Retinal pigment epithelial cell (primary cell): ENCODE results near the gene TCF19.

Experiments
- DNase-seq: peaks from one replicate; pipeline ENCODE4 v3.0.0-alpha.2; 2010; ENCODE audit warnings: low read depth
- H3K4me3 ChIP-seq: 2 replicates; pipeline ENCODE4 v1.5.1; 2011; ENCODE audit warnings: mild to moderate bottlenecking, low read length, control low read depth, moderate library complexity
- TF ChIP-seq, protein P1 (sequence below): conservative IDR thresholded peaks from 2 replicates; pipeline ENCODE4 v1.5.1; 2011; ENCODE audit warnings: low read depth, low read length, control low read depth, inconsistent platforms

TCF19 gene

DNA sequence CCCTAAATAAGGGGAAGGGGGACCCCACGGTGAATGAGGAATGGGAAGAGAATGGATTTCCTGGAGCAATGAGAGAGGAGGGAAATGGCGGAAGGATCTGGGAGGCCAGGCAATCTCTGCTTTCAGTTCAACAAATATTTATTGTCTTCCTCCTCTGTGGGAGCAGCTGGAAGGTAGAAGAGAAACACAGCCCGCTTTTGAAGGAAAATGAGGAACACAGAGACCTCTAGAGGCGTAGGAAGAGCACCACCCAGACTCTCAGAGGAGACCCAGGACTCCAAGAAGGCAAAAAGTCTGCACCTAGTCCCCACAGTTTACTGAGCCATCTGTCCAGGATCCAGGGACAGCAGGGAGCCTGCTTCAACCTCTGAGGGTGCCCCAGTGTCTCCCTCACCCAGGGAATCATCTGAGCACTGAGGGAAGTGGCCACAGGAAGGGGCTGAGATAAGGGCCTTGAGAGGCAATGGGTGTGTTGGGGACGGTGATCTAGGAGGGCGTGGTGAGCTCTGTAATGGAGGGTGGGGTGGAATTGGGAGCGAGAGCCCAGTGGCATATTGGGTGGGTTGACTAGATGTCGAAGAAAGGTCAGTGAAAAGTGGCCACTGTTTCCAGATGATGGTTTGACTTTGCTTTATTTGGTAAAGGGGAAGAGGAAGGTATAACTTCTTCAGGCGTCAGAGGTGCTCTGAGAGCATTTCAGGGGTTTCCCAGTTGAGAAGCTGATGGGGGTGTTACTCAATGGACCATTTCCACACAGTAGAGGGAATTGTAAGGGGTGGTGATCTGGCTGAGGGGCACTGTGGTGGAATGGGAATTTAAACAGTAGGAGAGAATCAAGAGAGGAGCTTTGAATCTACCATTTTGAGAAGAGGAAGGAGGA, 43.2 kb upstream of the TCF19 start:
- TF ChIP-seq, protein P1, sequence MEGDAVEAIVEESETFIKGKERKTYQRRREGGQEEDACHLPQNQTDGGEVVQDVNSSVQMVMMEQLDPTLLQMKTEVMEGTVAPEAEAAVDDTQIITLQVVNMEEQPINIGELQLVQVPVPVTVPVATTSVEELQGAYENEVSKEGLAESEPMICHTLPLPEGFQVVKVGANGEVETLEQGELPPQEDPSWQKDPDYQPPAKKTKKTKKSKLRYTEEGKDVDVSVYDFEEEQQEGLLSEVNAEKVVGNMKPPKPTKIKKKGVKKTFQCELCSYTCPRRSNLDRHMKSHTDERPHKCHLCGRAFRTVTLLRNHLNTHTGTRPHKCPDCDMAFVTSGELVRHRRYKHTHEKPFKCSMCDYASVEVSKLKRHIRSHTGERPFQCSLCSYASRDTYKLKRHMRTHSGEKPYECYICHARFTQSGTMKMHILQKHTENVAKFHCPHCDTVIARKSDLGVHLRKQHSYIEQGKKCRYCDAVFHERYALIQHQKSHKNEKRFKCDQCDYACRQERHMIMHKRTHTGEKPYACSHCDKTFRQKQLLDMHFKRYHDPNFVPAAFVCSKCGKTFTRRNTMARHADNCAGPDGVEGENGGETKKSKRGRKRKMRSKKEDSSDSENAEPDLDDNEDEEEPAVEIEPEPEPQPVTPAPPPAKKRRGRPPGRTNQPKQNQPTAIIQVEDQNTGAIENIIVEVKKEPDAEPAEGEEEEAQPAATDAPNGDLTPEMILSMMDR = peak; percentile 29
- no peak for DNase-seq
- H3K4me3 ChIP-seq = no peak overlapping the region

DNA sequence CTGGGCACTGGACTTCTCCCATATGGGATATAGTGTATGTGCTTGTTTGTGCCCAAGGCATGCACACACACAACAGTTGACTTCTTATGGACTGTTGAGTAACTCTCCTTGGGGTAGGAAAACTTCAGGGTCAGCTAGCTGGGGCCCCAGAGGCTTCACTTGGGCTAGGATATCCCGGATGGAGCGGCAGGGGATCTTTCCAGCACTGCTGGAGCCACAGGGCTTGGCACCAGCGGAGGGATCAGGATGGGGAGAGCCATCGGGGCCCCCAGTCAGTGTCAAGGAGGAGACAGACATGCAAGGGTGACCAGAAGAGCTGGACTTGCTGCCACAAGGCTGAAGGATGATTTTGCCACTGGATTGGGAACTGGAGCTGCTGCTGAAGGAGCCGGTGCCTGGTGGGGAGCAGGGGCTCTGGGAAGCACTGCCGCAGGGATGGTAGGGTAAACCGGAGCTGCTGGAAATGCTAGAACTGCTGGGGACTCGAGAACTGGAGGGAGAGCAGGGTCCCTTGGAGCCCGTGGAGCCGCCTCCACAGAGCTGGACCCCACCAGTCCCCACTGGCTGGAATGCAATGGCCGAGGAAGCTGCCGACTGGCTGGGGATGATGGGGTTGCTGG, 42.3 kb upstream of the TCF19 start:
- no peak for DNase-seq
- H3K4me3 ChIP-seq = no peak overlapping the region
- TF ChIP-seq, protein P1 = no peak

DNA sequence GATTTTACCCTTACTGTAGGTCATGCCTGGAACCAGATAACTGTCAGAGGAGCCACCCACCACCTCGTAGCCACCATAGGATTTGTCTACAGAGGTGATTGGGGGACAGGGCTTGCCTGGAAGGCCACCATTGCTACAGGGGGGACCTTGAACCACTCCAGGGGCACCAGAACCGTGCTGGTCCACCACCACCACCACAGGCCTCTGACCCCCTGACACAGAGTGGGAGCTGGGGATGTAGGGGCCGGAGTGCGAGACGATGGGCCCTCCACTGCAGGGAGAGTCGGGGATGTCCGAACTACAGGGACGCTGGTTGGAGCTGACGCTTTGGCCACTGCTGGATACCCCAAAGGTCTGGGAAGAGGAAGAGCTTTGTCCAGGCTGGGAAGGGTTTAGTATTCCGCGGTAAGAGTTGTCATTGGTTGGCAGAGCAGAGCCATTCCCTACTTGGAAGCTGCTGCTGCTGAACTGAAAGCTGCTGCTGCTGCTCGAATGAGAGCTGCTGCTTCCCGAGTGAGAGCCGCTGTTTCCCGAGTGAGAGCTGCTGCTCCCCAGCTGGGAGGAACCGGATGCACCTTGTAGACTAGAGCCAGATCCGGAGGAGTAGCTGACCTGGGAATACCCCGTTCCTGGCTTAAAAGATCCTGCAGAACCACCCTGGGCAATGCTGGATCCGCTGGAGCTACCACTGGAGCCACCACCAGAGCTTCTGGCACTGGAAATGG, 41.6 kb upstream of the TCF19 start:
- TF ChIP-seq, protein P1 = no peak
- no peak overlapping the region for H3K4me3 ChIP-seq
- DNase-seq = no peak

DNA sequence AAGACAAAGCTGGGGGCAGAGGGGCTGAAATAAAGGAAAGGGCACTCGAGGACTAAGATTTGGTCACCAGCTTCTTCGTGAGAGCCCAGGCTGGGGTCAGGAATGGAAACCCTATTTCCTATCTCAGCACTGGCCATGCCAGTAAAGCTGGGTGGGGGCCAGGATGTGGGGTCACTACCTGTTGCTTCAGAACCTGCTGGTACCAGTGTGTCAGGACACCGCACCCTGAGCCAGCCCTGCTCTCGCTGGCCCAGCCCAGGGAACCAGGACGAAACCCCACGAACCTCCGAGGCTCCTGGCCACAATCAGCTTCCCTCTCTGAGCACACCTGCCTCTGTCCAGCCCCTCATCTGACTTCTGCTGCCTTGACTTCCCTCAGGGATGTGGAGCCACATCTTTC, 40.2 kb upstream of the TCF19 start:
- TF ChIP-seq, protein P1 = no peak
- DNase-seq = no peak
- H3K4me3 ChIP-seq = no peak overlapping the region

DNA sequence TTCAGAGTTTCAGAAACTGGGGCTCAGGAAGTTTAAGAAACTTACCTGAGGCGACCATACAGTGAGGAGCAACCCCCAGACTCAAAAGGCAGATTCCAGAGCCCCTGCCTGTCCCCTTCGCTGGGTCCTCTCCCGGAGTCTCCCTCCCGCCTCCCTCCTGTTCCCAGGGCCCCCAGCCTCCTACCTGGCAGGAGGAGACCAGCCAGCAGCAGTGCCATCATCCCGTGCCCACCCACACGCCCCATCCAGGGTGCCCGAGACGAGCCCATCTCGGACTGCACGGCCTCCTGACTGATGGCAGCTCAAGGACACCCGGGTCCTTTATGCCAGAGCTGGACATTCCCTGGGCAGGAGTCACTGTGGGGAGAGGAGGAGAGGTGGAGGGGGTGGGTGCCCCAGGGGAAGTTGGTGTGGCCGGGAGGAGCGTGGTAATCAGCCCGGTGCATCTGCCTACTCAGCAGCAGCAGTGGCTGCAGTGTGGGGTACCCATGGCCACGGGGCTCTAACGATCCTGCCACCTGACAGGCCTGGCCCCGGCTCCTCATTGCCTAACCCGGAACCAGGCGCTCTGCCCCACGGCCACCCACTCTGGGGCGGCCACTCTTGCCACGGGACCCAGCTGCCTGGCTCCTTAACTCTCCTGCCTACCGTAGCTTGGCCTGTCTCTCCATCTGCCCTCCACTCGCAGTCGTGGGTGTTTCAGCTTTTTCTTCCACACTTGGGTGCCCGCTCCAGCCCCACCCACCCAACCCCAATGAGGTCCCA, 38.1 kb upstream of the TCF19 start, which contains the start of gene CDSN:
Gene CDSN, minus strand, starts transcription at position 296 of the 765 bp plus-strand sequence. Its CDS starts 27 bp downstream, at position 269.
- H3K4me3 ChIP-seq = no peak within 1 kb of the TSS
- TF ChIP-seq, protein P1 = no peak
- DNase-seq = no peak

DNA sequence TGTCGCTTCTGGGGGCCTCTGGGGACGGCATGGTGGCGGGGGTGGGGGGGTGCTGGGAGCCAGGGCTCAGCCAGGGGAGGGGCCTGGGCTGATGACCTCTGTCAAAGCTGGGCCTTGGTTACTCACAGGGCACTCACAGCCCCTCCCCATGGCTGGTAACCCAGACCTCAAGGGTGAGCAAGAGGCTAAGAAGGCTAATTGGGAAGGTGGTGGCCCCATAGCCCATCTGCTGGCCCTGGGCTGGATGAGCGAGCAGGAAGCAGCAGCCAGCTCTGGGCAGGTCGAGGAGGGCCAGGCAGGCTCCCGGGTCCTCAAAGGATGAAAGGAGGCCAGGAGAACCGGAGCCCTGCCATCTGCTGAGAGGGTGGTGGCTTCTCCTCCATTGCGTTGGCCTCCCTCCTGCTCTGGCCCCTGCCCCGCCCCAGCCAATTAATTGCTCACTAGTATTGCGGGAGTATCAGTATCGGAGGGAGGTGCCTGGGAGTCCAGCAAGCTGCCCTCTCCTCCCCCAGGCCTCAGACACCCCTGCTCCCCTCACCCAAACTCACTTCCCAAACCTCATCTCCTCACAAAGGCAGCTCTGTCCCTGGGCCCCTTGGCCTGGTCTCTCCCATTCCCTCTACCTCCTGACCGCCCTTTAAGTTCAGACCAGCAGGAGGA, 37.1 kb upstream of the TCF19 start:
- H3K4me3 ChIP-seq = no peak overlapping the region
- TF ChIP-seq, protein P1 = no peak
- no peak for DNase-seq
